ENCODE data around the gene SMARCB1.

SMARCB1 gene

DNA sequence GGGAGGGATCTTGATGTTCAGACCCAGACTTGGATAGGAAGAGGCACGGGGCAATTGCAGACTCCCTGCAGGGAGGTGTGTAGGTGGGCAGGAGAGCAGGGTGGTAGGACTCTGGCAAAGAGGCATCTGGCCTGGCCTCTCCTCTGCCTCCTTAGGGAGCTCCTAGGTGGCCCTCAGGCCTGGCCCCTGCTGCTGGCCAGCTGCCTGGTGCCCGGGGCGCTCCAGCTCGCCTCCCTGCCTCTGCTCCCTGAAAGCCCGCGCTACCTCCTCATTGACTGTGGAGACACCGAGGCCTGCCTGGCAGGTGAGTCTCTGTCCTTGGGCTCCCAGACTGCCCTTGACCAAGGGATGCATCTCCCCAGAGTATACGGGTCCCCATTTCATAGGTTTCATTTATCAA is 90.8 kb downstream of the SMARCB1 start:
- no peak for DNase-seq (ENCODE audit: low spot score)
- TF ChIP-seq, protein P1, sequence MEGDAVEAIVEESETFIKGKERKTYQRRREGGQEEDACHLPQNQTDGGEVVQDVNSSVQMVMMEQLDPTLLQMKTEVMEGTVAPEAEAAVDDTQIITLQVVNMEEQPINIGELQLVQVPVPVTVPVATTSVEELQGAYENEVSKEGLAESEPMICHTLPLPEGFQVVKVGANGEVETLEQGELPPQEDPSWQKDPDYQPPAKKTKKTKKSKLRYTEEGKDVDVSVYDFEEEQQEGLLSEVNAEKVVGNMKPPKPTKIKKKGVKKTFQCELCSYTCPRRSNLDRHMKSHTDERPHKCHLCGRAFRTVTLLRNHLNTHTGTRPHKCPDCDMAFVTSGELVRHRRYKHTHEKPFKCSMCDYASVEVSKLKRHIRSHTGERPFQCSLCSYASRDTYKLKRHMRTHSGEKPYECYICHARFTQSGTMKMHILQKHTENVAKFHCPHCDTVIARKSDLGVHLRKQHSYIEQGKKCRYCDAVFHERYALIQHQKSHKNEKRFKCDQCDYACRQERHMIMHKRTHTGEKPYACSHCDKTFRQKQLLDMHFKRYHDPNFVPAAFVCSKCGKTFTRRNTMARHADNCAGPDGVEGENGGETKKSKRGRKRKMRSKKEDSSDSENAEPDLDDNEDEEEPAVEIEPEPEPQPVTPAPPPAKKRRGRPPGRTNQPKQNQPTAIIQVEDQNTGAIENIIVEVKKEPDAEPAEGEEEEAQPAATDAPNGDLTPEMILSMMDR (IDR thresholded peaks at IDR 0.05; ENCODE audit: borderline replicate concordance, control extremely low read depth, extremely low read depth, insufficient read depth, missing control alignments) = no peak
- in situ Hi-C loops (cut with MboI; ENCODE audit: low sequenced_read_pairs, unreplicated experiment) = no loop called here

DNA sequence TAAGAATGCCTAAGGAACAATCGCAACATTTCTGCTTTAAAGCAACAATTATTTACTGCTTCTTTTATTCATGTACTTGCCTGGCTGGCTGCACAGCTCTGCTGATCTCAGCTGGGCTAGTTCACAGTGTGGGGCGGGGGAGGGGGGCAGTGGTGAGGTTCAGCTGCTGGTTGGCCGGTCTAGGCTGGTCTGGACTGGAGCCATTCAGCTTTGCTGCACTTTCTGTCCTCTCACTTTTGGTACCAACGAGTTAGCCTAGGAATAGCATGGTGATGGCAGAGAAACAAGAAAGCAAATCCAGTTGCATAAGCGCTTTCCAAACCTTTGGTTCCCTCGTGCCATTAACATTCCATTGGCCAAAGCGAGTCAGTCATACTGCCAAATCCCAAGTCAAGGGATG is 91.5 kb downstream of the SMARCB1 start:
- DNase-seq (ENCODE audit: low spot score) = no peak
- in situ Hi-C loops (cut with MboI; ENCODE audit: low sequenced_read_pairs, unreplicated experiment) = no loop called here

DNA sequence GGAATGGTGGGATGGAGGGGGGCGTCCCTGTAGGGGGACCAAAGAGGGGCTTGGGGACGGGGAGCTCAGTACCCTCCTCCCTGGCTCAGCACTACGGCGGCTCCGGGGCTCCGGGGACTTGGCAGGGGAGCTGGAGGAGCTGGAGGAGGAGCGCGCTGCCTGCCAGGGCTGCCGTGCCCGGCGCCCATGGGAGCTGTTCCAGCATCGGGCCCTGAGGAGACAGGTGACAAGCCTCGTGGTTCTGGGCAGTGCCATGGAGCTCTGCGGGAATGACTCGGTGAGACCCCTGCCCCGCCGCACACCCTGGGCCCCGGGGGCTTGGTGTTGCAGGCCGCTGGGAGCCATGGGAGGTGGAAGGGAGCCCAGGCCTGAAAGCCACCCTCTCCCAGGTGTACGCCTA is 95.6 kb downstream of the SMARCB1 start:
- in situ Hi-C loops (cut with MboI; ENCODE audit: low sequenced_read_pairs, unreplicated experiment) = no loop called here
- no peak for DNase-seq (ENCODE audit: low spot score)
- TF ChIP-seq, protein P1 (IDR thresholded peaks at IDR 0.05; ENCODE audit: borderline replicate concordance, control extremely low read depth, extremely low read depth, insufficient read depth, missing control alignments) = no peak

More for the DNA sequence above, 91.5 kb downstream of the SMARCB1 start:
- TF ChIP-seq, protein P1 (IDR thresholded peaks at IDR 0.05; ENCODE audit: borderline replicate concordance, control extremely low read depth, extremely low read depth, insufficient read depth, missing control alignments) = no peak

DNA sequence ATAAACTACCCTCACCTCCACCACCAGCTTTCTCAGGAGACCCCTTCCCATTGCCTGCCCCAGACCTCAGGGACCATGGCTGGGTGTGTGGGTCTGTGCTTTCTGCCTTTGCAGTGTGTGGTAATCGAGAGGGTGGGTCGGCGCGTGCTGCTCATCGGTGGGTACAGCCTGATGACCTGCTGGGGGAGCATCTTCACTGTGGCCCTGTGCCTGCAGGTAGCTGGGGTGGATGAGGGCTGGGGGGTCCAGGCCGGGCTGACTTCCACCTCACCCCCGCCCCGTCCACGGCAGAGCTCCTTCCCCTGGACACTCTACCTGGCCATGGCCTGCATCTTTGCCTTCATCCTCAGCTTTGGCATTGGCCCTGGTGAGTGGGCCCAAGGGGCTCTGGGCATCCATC is 96.9 kb downstream of the SMARCB1 start:
- TF ChIP-seq, protein P1 (IDR thresholded peaks at IDR 0.05; ENCODE audit: borderline replicate concordance, control extremely low read depth, extremely low read depth, insufficient read depth, missing control alignments) = no peak
- no peak for DNase-seq (ENCODE audit: low spot score)
- in situ Hi-C loops (cut with MboI; ENCODE audit: low sequenced_read_pairs, unreplicated experiment) = no loop called here

DNA sequence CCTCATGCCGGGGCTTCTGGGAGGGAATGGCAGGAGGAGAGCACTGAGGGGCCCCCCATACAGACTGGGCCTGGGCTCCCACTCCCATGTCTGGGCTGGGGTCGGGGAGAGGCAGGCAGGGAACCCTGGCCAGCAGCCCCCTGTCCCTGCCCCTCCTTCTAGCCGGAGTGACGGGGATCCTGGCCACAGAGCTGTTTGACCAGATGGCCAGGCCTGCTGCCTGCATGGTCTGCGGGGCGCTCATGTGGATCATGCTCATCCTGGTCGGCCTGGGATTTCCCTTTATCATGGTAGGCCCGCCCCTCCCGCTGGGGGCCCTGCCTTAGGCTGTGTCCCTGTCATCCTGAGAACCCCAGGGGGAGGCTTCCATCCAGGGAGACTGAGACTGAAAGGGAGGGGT is 97.4 kb downstream of the SMARCB1 start:
- in situ Hi-C loops (cut with MboI; ENCODE audit: low sequenced_read_pairs, unreplicated experiment) = no loop called here
- DNase-seq (ENCODE audit: low spot score) = no peak
- TF ChIP-seq, protein P1 (IDR thresholded peaks at IDR 0.05; ENCODE audit: borderline replicate concordance, control extremely low read depth, extremely low read depth, insufficient read depth, missing control alignments) = no peak
